ENCODE measurements around the gene FHIT. TPM values are rescaled to one million over a fixed set of nuclear protein-coding genes. Genes with fewer than 3 reads are reported as not detected.

FHIT gene
- total and polyA plus RNA-seq, 10 of the 15 experiments (the other 5 are each of a cell fraction or from before 2014, with no cell fraction given) = 4.2 to 14.9 (median 9.4) TPM

DNA sequence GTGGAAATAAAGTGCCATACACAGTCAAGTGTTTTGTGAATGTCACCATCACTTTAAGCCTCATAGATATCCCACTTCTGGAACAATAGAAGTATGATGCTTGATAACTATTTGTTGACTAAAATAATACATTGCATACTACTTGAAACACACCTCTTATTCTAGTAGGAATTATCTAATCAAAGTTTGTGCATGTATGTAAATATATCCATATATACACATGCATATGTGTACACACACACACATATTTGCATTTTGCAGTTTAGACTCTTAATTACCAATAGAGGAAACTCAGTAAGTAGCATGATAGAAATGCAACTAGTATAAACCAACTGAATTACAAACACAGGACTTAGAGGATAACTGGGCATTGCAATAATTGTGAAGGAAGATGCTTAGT, 1084.1 kb downstream of the FHIT start:
- DNase-seq (ENCODE audit: low read depth, low spot score) (no peak), FAIRE-seq (no peak), ATAC-seq (no peak)
- H3K79me2 ChIP-seq (ENCODE audit: control insufficient read depth, insufficient read depth, low read length) = no peaks in the 10 kb centered on the region
- H3K27ac ChIP-seq (ENCODE audit: control insufficient read depth, insufficient read depth) = no peak overlapping the region
- no peak overlapping the region for H2AFZ ChIP-seq (ENCODE audit: control insufficient read depth, low read depth, low read length)
- TF ChIP-seq POLR2AphosphoS5 (IDR thresholded peaks at IDR 0.05; ENCODE audit: low read length) (no peak), BHLHE40 (IDR thresholded peaks at IDR 0.05; ENCODE audit: borderline replicate concordance in 1 of 2, low read depth in 2 of 2, low read length in 1 of 2) (no peak), CHD4 (IDR thresholded peaks at IDR 0.05) (no peak), BMI1 (IDR thresholded peaks at IDR 0.05; ENCODE audit: borderline replicate concordance) (no peak), ZNF274 (IDR thresholded peaks at IDR 0.05; ENCODE audit: insufficient read depth, insufficient read length) (no peak)
- H3K4me2 ChIP-seq (ENCODE audit: control insufficient read depth, insufficient read depth) = no peak overlapping the region
- H4K20me1 ChIP-seq (ENCODE audit: control insufficient read depth, insufficient read depth) = no peaks in the 10 kb centered on the region
- H3K4me3 ChIP-seq = no peak overlapping the region
- H3K27me3 ChIP-seq (replicated peaks in 1 of 2; ENCODE audit: control insufficient read depth in 2 of 2, insufficient read depth in 2 of 2, low read length in 1 of 2) = no peaks in the 10 kb centered on the region
- no TSS peak for BruUV-seq (replicated peaks)
- ChIA-PET RAD21 (ENCODE audit: unreplicated experiment) (no interaction called here), CTCF (interaction anchor here (1.4 kb wide), 1 partner anchor 10 kb away, joined by 5 read pairs; no protein-coding TSS in a partner anchor), SMC1A (ENCODE audit: uncharacterized antibody, unreplicated experiment) (interaction anchor here (1.5 kb wide), 1 partner anchor 14 kb away, joined by 4 read pairs; no protein-coding TSS in a partner anchor), POLR2A (no interaction called here)
- intact Hi-C loops (cut with micrococcal nuclease; ENCODE audit: unreplicated experiment) = no loop called here
- H3K36me3 ChIP-seq (ENCODE audit: control insufficient read depth in 2 of 2, insufficient read depth in 2 of 2, low read length in 1 of 2) = no peaks in the 10 kb centered on the region
- no peaks in the 10 kb centered on the region for H3K9me3 ChIP-seq (replicated peaks; ENCODE audit: control insufficient read depth, insufficient read depth, low read length)
- in situ Hi-C loops (cut with MboI) = no loop called here
- no peak overlapping the region for H3K9ac ChIP-seq (ENCODE audit: control insufficient read depth, insufficient read depth, low read length)
- no peaks in the 10 kb centered on the region for H3K4me1 ChIP-seq (ENCODE audit: control insufficient read depth, insufficient read depth, low read length)

DNA sequence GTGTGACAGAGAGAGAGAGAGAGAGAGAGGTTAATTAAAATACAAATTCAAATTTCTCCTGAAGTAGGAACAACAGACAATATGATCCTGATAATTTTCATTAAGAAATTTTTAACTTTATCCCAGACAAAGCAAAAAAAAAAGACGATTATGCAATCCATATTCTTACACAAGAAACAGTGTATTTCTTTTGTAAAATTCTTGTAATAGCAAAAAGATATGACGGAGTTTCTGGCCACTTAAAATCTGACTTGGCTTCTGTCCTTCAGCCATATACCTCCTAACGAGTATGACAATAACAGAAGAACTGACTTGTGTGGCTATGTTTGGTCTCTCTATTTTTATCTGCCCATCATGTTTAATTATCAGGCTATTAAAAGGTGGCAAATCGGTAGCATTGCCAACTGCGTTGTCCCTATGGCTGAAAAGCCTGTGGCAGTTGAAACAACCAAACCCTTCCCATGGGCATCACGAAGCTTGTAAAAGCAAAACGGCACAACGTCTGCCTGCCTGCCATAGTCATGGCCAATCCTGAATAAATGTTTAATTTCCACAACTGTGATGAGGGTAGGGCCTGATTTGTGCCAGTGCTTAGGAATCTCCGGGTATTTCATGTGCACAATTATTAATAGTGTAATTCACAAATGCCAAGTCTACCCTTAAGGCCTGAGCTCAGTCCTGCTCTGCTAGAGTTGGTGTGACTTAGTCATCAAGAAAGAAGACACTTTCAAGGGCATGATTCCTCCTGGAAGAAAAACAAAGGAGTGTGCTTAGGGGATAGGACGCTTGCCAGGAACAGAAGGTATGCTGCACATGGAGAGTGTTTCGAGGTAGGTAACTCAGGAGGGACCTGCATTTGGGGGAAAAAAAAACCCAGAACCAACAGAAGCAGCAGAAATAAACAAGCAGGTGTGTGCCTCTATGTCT, 1090.2 kb downstream of the FHIT start:
- WGBS (ENCODE audit: insufficient coverage, insufficient replicate concordance, low lambda C conversion rate, missing lambda C conversion rate) = 47% methylated on average over 11 of the region's 11 CpGs
- BruUV-seq (replicated peaks) = no TSS peak
- SMC1A ChIA-PET (ENCODE audit: uncharacterized antibody, unreplicated experiment) = no interaction called here
- Histone ChIP-seq H2AFZ (ENCODE audit: control insufficient read depth, low read depth, low read length) (no peak overlapping the region), H3K9ac (ENCODE audit: control insufficient read depth, insufficient read depth, low read length) (no peak overlapping the region), H3K9me3 (replicated peaks; ENCODE audit: control insufficient read depth, insufficient read depth, low read length) (no peaks in the 10 kb centered on the region), H3K79me2 (ENCODE audit: control insufficient read depth, insufficient read depth, low read length) (no peaks in the 10 kb centered on the region), H4K20me1 (ENCODE audit: control insufficient read depth, insufficient read depth) (no peaks in the 10 kb centered on the region), H3K4me3 (no peak overlapping the region), H3K27ac (ENCODE audit: control insufficient read depth, insufficient read depth) (no peak overlapping the region), H3K27me3 (replicated peaks in 1 of 2; ENCODE audit: control insufficient read depth in 2 of 2, insufficient read depth in 2 of 2, low read length in 1 of 2) (no peaks in the 10 kb centered on the region), H3K4me2 (ENCODE audit: control insufficient read depth, insufficient read depth) (no peak overlapping the region), H3K36me3 (ENCODE audit: control insufficient read depth in 2 of 2, insufficient read depth in 2 of 2, low read length in 1 of 2) (no peaks in the 10 kb centered on the region), H3K4me1 (ENCODE audit: control insufficient read depth, insufficient read depth, low read length) (no peaks in the 10 kb centered on the region)
- FAIRE-seq = no peak
- no peak for DNase-seq (ENCODE audit: low read depth, low spot score)
- POLR2A ChIA-PET = no interaction called here
- no peak for ATAC-seq
- CTCF ChIA-PET = no interaction called here
- RAD21 ChIA-PET (ENCODE audit: unreplicated experiment) = no interaction called here
- intact Hi-C loops (cut with micrococcal nuclease; ENCODE audit: unreplicated experiment) = no loop called here
- in situ Hi-C loops (cut with MboI) = no loop called here
- TF ChIP-seq DPF2 (IDR thresholded peaks at IDR 0.05) = no peak
- TF ChIP-seq ZSCAN29 (IDR thresholded peaks at IDR 0.05) = no peak
- TF ChIP-seq TCF7 (IDR thresholded peaks at IDR 0.05; ENCODE audit: borderline replicate concordance) = no peak
- TF ChIP-seq MYB (IDR thresholded peaks at IDR 0.05; ENCODE audit: borderline replicate concordance, low read depth, low read length) = no peak
- TF ChIP-seq, protein P1, sequence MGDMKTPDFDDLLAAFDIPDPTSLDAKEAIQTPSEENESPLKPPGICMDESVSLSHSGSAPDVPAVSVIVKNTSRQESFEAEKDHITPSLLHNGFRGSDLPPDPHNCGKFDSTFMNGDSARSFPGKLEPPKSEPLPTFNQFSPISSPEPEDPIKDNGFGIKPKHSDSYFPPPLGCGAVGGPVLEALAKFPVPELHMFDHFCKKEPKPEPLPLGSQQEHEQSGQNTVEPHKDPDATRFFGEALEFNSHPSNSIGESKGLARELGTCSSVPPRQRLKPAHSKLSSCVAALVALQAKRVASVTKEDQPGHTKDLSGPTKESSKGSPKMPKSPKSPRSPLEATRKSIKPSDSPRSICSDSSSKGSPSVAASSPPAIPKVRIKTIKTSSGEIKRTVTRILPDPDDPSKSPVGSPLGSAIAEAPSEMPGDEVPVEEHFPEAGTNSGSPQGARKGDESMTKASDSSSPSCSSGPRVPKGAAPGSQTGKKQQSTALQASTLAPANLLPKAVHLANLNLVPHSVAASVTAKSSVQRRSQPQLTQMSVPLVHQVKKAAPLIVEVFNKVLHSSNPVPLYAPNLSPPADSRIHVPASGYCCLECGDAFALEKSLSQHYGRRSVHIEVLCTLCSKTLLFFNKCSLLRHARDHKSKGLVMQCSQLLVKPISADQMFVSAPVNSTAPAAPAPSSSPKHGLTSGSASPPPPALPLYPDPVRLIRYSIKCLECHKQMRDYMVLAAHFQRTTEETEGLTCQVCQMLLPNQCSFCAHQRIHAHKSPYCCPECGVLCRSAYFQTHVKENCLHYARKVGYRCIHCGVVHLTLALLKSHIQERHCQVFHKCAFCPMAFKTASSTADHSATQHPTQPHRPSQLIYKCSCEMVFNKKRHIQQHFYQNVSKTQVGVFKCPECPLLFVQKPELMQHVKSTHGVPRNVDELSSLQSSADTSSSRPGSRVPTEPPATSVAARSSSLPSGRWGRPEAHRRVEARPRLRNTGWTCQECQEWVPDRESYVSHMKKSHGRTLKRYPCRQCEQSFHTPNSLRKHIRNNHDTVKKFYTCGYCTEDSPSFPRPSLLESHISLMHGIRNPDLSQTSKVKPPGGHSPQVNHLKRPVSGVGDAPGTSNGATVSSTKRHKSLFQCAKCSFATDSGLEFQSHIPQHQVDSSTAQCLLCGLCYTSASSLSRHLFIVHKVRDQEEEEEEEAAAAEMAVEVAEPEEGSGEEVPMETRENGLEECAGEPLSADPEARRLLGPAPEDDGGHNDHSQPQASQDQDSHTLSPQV (IDR thresholded peaks at IDR 0.05) = no peak
- TF ChIP-seq SRF (IDR thresholded peaks at IDR 0.05; ENCODE audit: low read depth in 2 of 2, low read length in 2 of 2) = no peak
- no peak for TF ChIP-seq CEBPB (IDR thresholded peaks at IDR 0.05; ENCODE audit: borderline replicate concordance in 1 of 2, low read depth in 2 of 2, low read length in 2 of 2)
- no peak for TF ChIP-seq ZZZ3 (IDR thresholded peaks at IDR 0.05; ENCODE audit: control insufficient read depth, insufficient read length, low read depth)
- no peak for TF ChIP-seq POLR2AphosphoS5 (IDR thresholded peaks at IDR 0.05; ENCODE audit: low read length)
- no peak for TF ChIP-seq ZNF217 (IDR thresholded peaks at IDR 0.05)
